Inflammatory macrophage treated with lipopolysaccharide for 1 hour (primary cell): ENCODE measurements around the gene AGAP1.
"Not testable (repeated sequence)": the region's sequence is repeated elsewhere in the genome, so short reads cannot be mapped to it uniquely, and the experiment has no call there.

Experiments
- DNase-seq, 2 donors: peaks; one replicate each; pipeline ENCODE4 v3.0.0-alpha.2; 2020 to 2022

AGAP1 gene

DNA sequence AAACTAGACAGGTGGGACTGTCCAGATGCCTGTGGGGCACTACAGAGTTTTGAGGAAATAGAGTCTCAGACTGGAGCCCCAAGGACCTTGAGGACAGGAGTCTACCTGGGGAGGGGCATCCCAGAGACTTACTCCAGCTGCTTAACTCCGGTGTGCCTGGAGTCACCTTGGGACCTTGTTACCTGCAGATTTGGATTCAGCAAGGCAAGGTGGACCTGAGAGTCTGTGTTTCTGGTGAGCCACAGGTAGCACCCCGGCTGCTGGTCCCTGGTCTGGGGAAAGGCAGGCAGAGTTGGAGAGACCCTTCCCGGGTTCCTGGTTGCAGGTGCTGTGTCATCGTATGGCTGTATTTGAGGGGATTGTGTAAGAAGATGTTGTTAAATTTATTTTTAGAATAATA is 102.4 kb downstream of the AGAP1 start:
- no peak for DNase-seq

GRCh38 chr2:235597081-235597615 is 103.3 kb downstream of the AGAP1 start:
- no peak for DNase-seq

DNA sequence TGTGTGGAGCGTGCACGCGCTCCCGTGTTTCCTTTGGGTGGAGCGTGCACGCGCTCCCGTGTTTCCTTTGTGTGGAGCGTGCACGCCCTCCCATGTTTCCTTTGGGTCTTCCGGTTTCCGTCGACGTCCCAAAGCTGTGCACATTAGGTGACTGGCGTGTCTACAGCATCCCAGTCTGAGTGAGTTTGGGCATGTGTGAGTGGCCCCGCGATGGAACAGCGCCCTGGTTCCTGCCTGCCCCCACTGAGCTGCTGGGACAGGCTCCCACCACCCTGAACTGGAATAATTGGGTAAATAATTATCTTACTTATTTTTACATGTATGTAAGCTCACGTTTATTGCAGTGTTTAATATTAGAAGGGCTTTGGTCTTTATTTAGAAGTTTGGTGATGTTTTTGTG is 104.2 kb downstream of the AGAP1 start:
- DNase-seq = no peak

DNA sequence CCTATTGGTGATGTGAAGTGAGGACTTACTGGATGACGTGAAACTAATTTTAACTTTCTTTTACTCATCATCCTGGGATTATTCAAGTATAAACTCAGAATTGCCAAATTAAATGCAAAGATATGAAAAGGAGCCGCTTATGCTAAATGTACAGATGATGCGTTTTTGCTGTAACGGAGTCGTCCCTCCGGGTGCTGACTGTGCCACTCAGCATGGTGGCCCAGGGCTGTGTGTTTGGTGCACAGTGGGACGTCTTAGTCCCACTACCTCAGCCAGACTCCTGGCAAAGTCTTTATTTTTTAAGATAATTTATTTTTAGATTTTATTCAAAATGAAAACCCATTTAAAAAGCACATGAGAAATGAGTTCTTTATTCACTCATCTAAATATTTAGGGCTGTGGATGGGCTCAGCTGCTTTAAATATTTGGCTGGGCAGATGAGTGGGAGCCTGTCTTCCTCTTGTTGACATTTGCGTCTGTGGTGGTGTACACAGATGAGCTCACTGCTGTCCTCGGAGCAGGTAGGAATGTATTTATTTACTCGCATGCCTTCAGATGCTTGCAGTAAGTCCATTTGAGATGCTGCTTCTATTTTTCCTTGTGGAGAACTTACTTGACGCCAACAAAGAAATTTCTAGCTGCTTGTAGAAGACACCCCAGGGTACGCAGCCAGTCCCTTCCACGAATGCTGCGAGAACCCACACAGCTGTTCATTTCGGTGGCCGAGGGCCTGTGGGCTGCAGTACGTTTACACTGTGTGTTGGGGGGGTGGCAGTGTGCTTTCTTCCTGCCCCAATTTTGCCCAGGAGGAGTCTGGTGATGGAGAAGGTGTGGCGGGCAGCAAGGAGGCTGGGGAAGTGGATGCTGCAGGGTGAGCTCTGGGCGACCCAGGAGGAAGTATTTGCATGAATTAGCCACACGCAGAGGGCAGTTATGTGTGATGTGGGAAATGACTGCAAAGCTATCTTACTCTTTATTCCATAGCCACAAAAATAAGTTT is 105.0 kb downstream of the AGAP1 start:
- DNase-seq = no peak

GRCh38 chr2:235599596-235600338 is 105.9 kb downstream of the AGAP1 start:
- no peak for DNase-seq

DNA sequence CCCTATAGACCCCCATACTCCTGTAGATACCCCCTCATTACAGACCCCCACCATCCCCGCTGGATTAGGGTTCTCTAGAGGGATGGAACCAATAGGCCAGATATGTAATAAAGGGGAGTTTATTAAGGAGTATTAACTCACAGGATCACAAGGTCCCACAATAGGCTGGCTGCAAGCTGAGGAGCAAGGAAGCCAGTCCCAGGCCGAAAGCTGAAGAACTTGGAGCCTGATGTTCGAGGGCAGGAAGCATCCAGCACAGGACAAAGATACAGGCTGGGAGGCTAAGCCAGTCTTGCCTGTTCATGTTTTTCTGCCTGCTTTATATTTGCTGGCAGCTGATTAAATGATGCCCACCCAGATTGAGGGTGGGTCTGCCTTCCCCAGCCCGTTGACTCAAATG is 106.6 kb downstream of the AGAP1 start:
- DNase-seq = no peak

GRCh38 chr2:235600926-235601325 is 107.1 kb downstream of the AGAP1 start:
- DNase-seq = no peak

GRCh38 chr2:235601960-235602704 is 108.3 kb downstream of the AGAP1 start:
- DNase-seq = no peak

GRCh38 chr2:235602971-235603370 is 109.1 kb downstream of the AGAP1 start:
- DNase-seq = not testable (repeated sequence)

GRCh38 chr2:235603659-235604058 is 109.8 kb downstream of the AGAP1 start:
- DNase-seq = no peak

DNA sequence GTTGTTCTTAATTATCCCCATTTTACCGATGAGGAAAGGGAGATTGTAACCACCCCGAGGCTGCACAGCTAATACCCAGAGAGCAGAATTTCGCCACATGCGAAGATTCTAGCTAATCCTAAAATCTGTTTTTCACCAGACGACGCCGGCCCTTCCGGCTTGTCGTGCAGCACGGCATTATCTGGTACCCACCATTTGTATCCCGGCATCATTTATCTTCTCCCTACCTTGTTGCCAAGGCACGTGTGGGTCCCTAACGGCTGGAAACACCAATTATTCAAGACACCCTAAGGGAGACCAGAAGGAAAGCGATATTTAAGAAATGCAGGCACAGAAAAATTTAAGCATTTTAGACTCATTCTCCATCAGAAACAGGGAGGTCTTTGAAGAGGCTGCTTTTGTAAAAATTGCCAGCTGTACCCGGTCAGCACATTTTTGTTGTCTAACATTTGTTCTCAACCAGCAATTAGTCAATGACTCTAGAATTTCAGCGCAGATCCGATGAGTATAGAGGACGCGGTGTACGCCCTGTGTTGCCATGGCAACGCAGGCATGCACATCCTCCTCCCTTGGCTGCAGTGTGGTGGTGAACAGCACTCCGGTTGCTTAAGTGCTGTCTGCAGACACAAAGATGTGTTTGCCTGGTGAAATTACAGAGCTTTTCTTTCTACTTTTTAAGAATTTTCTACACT is 111.6 kb downstream of the AGAP1 start:
- no peak for DNase-seq

DNA sequence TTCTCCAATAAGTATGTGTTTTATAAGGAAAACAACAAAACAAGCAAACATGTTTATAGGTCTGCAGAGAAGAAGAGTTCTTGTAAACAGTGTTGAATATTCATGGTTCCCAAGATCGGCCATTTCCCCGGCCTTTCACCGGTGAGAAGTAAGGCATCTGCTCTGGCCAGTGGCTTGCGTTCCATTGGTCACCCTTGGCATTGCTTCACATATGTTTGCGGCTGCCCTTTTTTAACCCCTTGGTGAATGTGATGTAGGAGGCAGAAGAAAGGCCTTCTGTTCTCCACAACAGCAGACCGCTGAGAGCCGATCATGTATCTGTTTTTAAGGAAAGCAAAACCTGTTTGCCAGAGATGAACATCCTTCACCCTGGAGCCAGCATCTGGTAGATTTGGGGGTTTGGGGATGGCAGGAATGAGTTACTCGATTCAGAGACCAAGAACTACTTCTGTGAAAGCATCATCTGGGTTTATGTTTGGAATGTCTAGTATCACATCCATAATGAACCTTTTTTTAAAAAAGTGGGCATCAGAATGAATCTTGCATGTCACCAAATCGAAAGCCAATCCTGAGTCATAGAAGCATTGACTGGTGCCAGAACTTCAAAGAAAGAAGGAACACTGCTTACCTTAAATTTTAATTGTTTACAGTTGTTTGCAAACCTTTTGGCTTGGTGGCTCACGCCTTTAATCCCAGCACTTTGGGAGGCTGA is 112.3 kb downstream of the AGAP1 start:
- no peak for DNase-seq

- no peak for DNase-seq
These were observed 113.8 kb downstream of the AGAP1 start for GRCh38 chr2:235607546-235608199.

DNA sequence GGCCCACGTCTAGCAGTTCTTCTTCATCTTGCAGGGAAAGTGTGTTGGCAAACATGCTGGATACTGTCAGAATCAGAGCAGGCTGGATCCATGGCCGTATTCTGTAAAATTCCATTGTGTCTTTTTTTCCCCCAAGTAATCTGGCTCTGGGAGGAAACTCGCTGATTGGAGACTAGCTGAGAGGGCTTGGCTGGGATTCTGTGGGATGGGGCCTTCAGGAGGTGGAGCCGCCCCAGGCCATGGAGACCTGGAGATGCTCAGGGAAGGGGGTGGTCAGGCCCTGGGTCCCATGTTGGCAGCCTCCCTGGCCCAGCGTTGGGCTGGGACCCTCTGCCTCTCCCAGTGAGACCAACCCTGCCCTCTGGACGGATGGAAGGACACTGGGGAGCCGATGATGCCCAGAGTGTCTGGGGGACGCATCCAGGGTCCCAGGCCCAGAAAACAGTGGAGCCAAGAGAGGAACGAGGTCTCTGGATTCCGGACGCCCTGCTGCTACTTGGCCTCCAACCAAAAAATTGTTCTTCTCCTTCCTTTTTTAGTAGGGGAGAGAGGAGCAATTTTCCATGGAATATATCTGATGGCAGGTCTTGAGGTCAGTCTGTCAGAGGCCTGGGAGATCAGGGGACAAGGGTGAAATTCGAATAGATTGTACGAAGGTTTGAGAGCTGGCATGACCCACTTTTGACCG is 114.5 kb downstream of the AGAP1 start:
- no peak for DNase-seq

GRCh38 chr2:235609321-235609720 is 115.5 kb downstream of the AGAP1 start:
- no peak for DNase-seq

DNA sequence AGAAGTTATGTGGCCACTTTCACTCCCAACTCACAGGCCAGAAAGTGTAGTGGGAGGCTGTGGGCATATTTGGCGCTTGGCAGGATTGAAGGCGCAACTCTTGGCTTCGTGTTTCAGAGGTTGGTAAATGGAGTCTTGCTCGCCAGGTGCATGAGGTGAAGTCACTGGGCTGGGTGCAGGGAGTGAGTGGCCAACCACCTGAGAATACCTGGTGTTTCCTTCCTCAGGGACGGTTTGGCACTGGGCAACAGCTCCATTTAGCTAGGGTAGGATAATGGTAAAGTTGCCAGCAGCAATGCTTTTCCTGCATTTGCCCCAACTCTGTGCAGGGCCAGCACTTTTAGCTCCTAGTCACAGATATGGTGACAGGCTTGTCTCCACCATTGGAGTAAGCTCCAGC is 115.9 kb downstream of the AGAP1 start:
- no peak for DNase-seq

DNA sequence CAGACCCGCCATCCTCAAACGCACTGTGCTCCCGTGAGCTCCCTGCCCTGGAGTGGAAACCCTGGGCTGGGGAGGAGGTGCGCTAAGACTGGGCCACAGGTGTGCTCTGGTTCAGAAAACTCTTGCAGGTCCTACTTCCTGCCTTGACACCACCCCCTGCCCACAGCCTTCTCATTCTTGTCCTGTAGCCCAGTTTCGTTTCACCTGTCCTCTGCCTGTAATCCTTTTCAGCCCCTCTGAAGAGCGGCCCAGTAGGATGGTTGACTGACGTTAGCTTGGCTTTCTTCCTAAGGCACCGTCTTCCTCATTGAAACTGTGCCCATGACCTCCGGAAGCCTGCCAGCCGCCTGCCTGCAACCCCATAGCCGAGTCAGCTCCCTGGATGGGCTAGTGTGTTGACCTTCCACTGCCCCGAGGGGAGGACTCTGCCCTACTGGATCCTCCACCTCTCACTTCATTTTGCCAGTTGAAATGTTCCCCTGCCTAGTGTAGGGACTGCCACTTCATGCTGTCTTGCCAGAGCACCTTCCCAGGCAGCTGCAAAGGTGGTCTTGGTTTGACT is 116.9 kb downstream of the AGAP1 start:
- DNase-seq = no peak

GRCh38 chr2:235611349-235611748 is 117.5 kb downstream of the AGAP1 start:
- no peak for DNase-seq

DNA sequence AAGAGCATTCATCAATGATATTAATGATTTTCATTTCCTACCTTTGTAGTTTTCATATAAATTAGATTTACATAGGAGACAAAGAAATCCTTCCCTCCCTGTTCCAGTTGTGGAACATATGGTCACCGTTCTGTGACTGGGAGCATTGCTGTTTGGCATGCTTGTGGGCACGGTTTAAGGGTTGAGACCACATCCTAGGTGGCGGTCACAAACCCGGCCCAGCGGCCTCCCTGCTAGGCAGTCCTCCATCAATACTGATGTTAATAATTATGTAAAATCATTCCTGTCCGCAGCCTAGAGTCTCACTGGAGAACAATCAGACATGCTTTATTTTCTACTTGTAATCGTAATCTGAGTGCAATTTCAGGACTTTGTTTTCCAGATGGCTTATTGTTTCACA is 117.9 kb downstream of the AGAP1 start:
- no peak for DNase-seq
